A549 treated with GW870086 at 1 μM for 4 hours (cell line): Measurements from ENCODE around the gene ARHGEF6. TPM values are rescaled to one million over a fixed set of nuclear protein-coding genes. Genes with fewer than 3 reads are reported as not detected.

Source experiments
- total RNA-seq: library from RNA; stranded (reverse); fragments of 200-300 nt; extraction: Qiagen RNA extraction; gene quantifications from 5 replicates; pipeline ENCODE4 v1.2.3, GENCODE V29; 2022; ENCODE audit warnings: low read depth

ARHGEF6 gene, protein sequence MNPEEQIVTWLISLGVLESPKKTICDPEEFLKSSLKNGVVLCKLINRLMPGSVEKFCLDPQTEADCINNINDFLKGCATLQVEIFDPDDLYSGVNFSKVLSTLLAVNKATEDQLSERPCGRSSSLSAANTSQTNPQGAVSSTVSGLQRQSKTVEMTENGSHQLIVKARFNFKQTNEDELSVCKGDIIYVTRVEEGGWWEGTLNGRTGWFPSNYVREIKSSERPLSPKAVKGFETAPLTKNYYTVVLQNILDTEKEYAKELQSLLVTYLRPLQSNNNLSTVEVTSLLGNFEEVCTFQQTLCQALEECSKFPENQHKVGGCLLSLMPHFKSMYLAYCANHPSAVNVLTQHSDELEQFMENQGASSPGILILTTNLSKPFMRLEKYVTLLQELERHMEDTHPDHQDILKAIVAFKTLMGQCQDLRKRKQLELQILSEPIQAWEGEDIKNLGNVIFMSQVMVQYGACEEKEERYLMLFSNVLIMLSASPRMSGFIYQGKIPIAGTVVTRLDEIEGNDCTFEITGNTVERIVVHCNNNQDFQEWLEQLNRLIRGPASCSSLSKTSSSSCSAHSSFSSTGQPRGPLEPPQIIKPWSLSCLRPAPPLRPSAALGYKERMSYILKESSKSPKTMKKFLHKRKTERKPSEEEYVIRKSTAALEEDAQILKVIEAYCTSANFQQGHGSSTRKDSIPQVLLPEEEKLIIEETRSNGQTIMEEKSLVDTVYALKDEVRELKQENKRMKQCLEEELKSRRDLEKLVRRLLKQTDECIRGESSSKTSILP
- total RNA-seq: 0.16 to 0.30 TPM (median 0.18 TPM) in 5 replicates

DNA sequence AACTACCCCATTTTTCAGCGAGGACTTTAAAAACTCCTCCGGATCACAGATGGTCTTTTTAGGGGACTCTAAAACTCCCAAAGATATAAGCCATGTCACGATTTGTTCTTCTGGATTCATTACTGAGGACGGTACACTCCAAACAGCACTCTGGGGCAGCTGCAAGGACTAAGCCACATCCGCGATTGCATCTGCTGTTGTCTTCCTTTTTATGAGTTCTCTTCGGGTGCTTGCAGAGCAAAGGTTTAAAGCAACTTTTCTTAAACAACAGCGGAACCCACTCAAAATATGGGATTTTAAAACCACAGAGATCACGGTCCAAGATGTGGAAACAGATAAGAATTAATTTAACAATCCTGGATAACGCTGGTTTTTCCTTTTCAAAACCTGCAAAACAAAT is at the start of gene ARHGEF6:
Gene ARHGEF6, minus strand, starts transcription at position 170 of the 400 bp plus-strand sequence. Its CDS starts 50 bp downstream, at position 120.

GRCh38 chrX:136647677-136648360 is 132.9 kb downstream of the ARHGEF6 start, which contains the start of gene CD40LG:
Gene CD40LG (plus strand): TSS chrX:136648158. CDS start chrX:136648249, 91 bp downstream.

Other genes with a start within 250 kb of the ARHGEF6 start
- not detected in 5 replicates for gene VGLL1, start 248.7 kb downstream of the ARHGEF6 start, total RNA-seq
- gene CD40LG, start 132.8 kb downstream of the ARHGEF6 start, total RNA-seq: not detected in 5 replicates
- gene RBMX, start 99.8 kb upstream of the ARHGEF6 start, total RNA-seq: 215 to 253 TPM (median 225 TPM) in 5 replicates